Endothelial cell of umbilical vein (primary cell): ENCODE measurements around the gene GBF1. TPM values are rescaled to one million over a fixed set of nuclear protein-coding genes. Genes with fewer than 3 reads are reported as not detected.
"Not testable (repeated sequence)": the region's sequence is repeated elsewhere in the genome, so short reads cannot be mapped to it uniquely, and the experiment has no call there.

Source experiments
- BruUV-seq: library from RNA; stranded (reverse); fragments of 400-500 nt; replicated peaks from 2 replicates; lab custom pipeline; 2021; lab: Mats Ljungman, UMichigan
- CTCF ChIA-PET: fragments of 300-600, 350-600 bp; sonication (Branson Sonifier 250); formaldehyde crosslinking; loops from one replicate; lab custom pipeline; 2021; ENCODE audit warnings: antibody characterized with exemption, inconsistent platforms; lab: Charles Lee
- POLR2A ChIA-PET: fragments of 300-600, 350-600 bp; sonication (Branson Sonifier 250); formaldehyde crosslinking; loops from one replicate; lab custom pipeline; 2021; ENCODE audit warnings: antibody characterized with exemption, inconsistent platforms; lab: Charles Lee
- DNase-seq: peaks from one replicate; pipeline ENCODE4 v3.0.0-alpha.2; 2011; ENCODE audit warnings: low read depth, low spot score
- FAIRE-seq: peaks from 2 replicates; lab custom pipeline; 2011; peaks lifted over from hg19 to GRCh38; lab: Jason Lieb, UNC
- H2AFZ ChIP-seq: 2 replicates; pipeline ENCODE4 v1.6.0; 2012; ENCODE audit warnings: low read depth, low read length, control low read depth, inconsistent platforms
- H3K27ac ChIP-seq: 2 replicates; pipeline ENCODE4 v1.5.1; 2011; ENCODE audit warnings: low read depth, mild to moderate bottlenecking, control low read depth, low read length, moderate library complexity; ENCODE audit not compliant: insufficient read depth
- H3K27me3 ChIP-seq, 2 experiments: 2 replicates each; pipeline versions ENCODE4 v1.6.0 to v1.6.1; 2011; ENCODE audit warnings: low read length in 2 of 2, mixed read lengths in 1 of 2; ENCODE audit not compliant: control insufficient read depth in 2 of 2, insufficient read depth in 2 of 2
- H3K36me3 ChIP-seq, 2 experiments: 2 replicates in 1 of 2; 3 replicates in 1 of 2; pipeline ENCODE4 v1.5.1; 2011; ENCODE audit warnings: low read length in 2 of 2, mild to moderate bottlenecking in 1 of 2, moderate library complexity in 1 of 2; ENCODE audit not compliant: control insufficient read depth in 2 of 2, insufficient read depth in 2 of 2; ENCODE audit errors: extremely low read depth in 1 of 2
- H3K4me1 ChIP-seq: 3 replicates; pipeline ENCODE4 v1.5.1; 2011; ENCODE audit warnings: mild to moderate bottlenecking, low read length; ENCODE audit not compliant: control insufficient read depth, insufficient read depth; ENCODE audit errors: extremely low read depth
- H3K4me2 ChIP-seq: 2 replicates; pipeline ENCODE4 v1.6.1; 2011; ENCODE audit warnings: low read length, control low read depth, mixed read lengths; ENCODE audit not compliant: insufficient read depth
- H3K4me3 ChIP-seq, 3 experiments: fragments of 200-600 bp in 1 of 3; sonication (generic), shearing (Covaris generic) in 1 of 3; replicated peaks in 1 of 3; 2 replicates each; pipeline ENCODE4 v1.5.1; 2011 to 2016; ENCODE audit warnings: control low read depth in 3 of 3, low read length in 3 of 3, mild to moderate bottlenecking in 2 of 3, inconsistent platforms in 1 of 3, low read depth in 1 of 3, moderate library complexity in 1 of 3; ENCODE audit not compliant: insufficient read depth in 1 of 3
- H3K79me2 ChIP-seq: 2 replicates; pipeline ENCODE4 v1.6.0; 2012; ENCODE audit warnings: low read length, inconsistent platforms; ENCODE audit not compliant: control insufficient read depth, insufficient read depth
- H3K9ac ChIP-seq: replicated peaks from 2 replicates; pipeline ENCODE3; 2011; ENCODE audit warnings: low read length, control low read depth; ENCODE audit not compliant: insufficient read depth; ENCODE audit errors: extremely low read depth
- H3K9me1 ChIP-seq: replicated peaks from 3 replicates; pipeline ENCODE4 v1.6.0; 2011; ENCODE audit warnings: mild to moderate bottlenecking, low read length; ENCODE audit not compliant: control insufficient read depth, insufficient read depth; ENCODE audit errors: extremely low read depth
- H3K9me3 ChIP-seq: replicated peaks from 2 replicates; pipeline ENCODE4 v1.5.1; 2012; ENCODE audit warnings: low read length, inconsistent platforms; ENCODE audit not compliant: control insufficient read depth, insufficient read depth
- H4K20me1 ChIP-seq: replicated peaks from 2 replicates; pipeline ENCODE3; 2011; ENCODE audit warnings: mild to moderate bottlenecking, low read length; ENCODE audit not compliant: control insufficient read depth, insufficient read depth; ENCODE audit errors: extremely low read depth
- FOS ChIP-seq: IDR thresholded peaks from 2 replicates; pipeline ENCODE4 v1.6.1; 2011; ENCODE audit warnings: mild to moderate bottlenecking, low read length, moderate library complexity, borderline replicate concordance; ENCODE audit not compliant: insufficient read depth
- GATA2 ChIP-seq: IDR thresholded peaks from 2 replicates; pipeline ENCODE4 v1.7.0; 2011; ENCODE audit warnings: low read depth, mild to moderate bottlenecking, moderate library complexity, mixed read lengths, low read length; ENCODE audit not compliant: insufficient read length, insufficient read depth
- JUN ChIP-seq: IDR thresholded peaks from 2 replicates; pipeline ENCODE4 v1.6.1; 2011; ENCODE audit warnings: borderline replicate concordance, low read depth; ENCODE audit not compliant: insufficient read length, insufficient read depth
- MAX ChIP-seq: IDR thresholded peaks from 2 replicates; pipeline ENCODE4 v1.6.1; 2011; ENCODE audit not compliant: insufficient read depth, insufficient read length
- POLR2AphosphoS5 ChIP-seq: IDR thresholded peaks from 2 replicates; pipeline ENCODE4 v1.6.1; 2012; ENCODE audit warnings: low read depth, mild to moderate bottlenecking, control low read depth, low read length, moderate library complexity; ENCODE audit not compliant: insufficient read depth
- dilution Hi-C: fragments of 300-500 bp; cut with MboI; formaldehyde crosslinking; loops from one replicate; pipeline ENCODE4 v1.15.0; 2019; ENCODE audit warnings: low sequenced_read_pairs; ENCODE audit not compliant: extremely low pct_ligation_motif_present
- intact Hi-C: fragments of 100-400 bp; cut with micrococcal nuclease; formaldehyde crosslinking; loops from one replicate; pipeline ENCODE4 v1.10.0; 2022
- polyA plus RNA-seq, 4 experiments: library from polyadenylated mRNA; depleted of rRNA in 3 of 4; stranded (reverse) in 3 of 4; unstranded in 1 of 4; fragments of >200 nt; gene quantifications; 2 replicates each; pipeline versions ENCODE4 v1.2.1 to v1.2.3, GENCODE V29; 2011 to 2012; ENCODE audit warnings: missing spikeins in 1 of 4
- total RNA-seq: library from RNA; stranded (reverse); gene quantifications from 2 replicates; pipeline ENCODE4 v1.2.3, GENCODE V29; 2021

GBF1 gene
- total and polyA plus RNA-seq, 2 donors (not counting 3 experiments of a cell fraction or from before 2014, with no cell fraction given) = 26.0 to 49.7 TPM

GRCh38 chr10:102301332-102301731 lies 56.0 kb downstream of the GBF1 start:
- not testable (repeated sequence) for BruUV-seq

GRCh38 chr10:102302611-102303010 lies 57.3 kb downstream of the GBF1 start:
- no peaks in the 10 kb centered on the region for H3K36me3 ChIP-seq
- CTCF ChIA-PET = interaction anchor here (0.9 to 2.0 kb wide), 7 partner anchors 10 to 133 kb away, joined by 3 to 9 read pairs (median 4); no protein-coding TSS in a partner anchor
- H3K4me3 ChIP-seq = no peak overlapping the region
- H4K20me1 ChIP-seq = no peaks in the 10 kb centered on the region
- no peak overlapping the region for H3K9ac ChIP-seq
- no peaks in the 10 kb centered on the region for H3K27me3 ChIP-seq
- TF ChIP-seq FOS (peak; percentile 41), MAX (no peak), JUN (no peak), GATA2 (peak; percentile 70), POLR2AphosphoS5 (no peak)
- no peaks in the 10 kb centered on the region for H3K9me1 ChIP-seq
- intact Hi-C loops = loop anchor here (1.0 kb wide), 1 partner anchor 57 kb away; the partner anchor contains the start of gene GBF1
- BruUV-seq = no TSS peak
- no peaks in the 10 kb centered on the region for H3K9me3 ChIP-seq
- no peak overlapping the region for H2AFZ ChIP-seq
- POLR2A ChIA-PET = interaction anchor here (0.7 kb wide), 1 partner anchor 20 kb away, joined by 15 read pairs; no protein-coding TSS in a partner anchor
- FAIRE-seq = no peak
- peaks cover 20% of the 10 kb centered on the region for H3K79me2 ChIP-seq
- H3K4me1 ChIP-seq = peaks cover 25% of the 10 kb centered on the region
- DNase-seq = no peak
- peak overlapping the region; percentile 17 for H3K4me2 ChIP-seq
- peak overlapping the region; percentile 41 for H3K27ac ChIP-seq
- dilution Hi-C loops = no loop called here

More at GRCh38 chr10:102301332-102301731, 56.0 kb downstream of the GBF1 start:
- H3K27me3 ChIP-seq, H2AFZ ChIP-seq, H3K27ac ChIP-seq, H3K9me3 ChIP-seq, H3K9ac ChIP-seq, H4K20me1 ChIP-seq, H3K36me3 ChIP-seq, FAIRE-seq, POLR2A ChIA-PET, H3K4me3 ChIP-seq, H3K9me1 ChIP-seq, H3K4me2 ChIP-seq, dilution Hi-C loops, DNase-seq: not testable (repeated sequence)
- H3K4me1 ChIP-seq = peaks cover 25% of the 10 kb centered on the region
- CTCF ChIA-PET = interaction anchor here (0.9 kb wide), 1 partner anchor 132 kb away, joined by 3 read pairs; no protein-coding TSS in a partner anchor
- H3K79me2 ChIP-seq = peaks cover 18% of the 10 kb centered on the region
- intact Hi-C loops = loop anchor here (2.0 kb wide), 1 partner anchor 21 kb away; no protein-coding TSS in a partner anchor
